Effector CD4-positive, alpha-beta T cell (primary cell): ENCODE measurements around the gene NMNAT1.
"Not testable (repeated sequence)": the region's sequence is repeated elsewhere in the genome, so short reads cannot be mapped to it uniquely, and the experiment has no call there.

Experiments used
- DNase-seq: peaks from one replicate; pipeline ENCODE4 v3.0.0-alpha.2; 2020
- total RNA-seq: gene quantifications from one replicate; lab custom pipeline; 2026; lab: John Stamatoyannopoulos, UW

The NMNAT1 gene
- 4.7 reads per million, percentile 18 among the genes with 10 or more reads in this experiment for total RNA-seq

- peak; percentile 77 for DNase-seq
Measured at GRCh38 chr1:9942939-9943788, at the start of gene NMNAT1, which contains the start of gene LZIC. TSS of gene NMNAT1 (plus strand) at chr1:9943475. CDS start at chr1:9972074, 28,599 bp downstream. TSS of gene LZIC (minus strand) at chr1:9943391. CDS start at chr1:9936619, 6,772 bp downstream.

GRCh38 chr1:9894115-9894514 lies 49.2 kb upstream of the NMNAT1 start:
- DNase-seq = no peak

- DNase-seq = no peak
Measured at GRCh38 chr1:9900142-9901043, 42.9 kb upstream of the NMNAT1 start.

- DNase-seq = no peak
Measured at GRCh38 chr1:9901148-9902059, 41.9 kb upstream of the NMNAT1 start.

GRCh38 chr1:9902060-9902452 lies 41.2 kb upstream of the NMNAT1 start:
- DNase-seq = no peak

- no peak for DNase-seq
Measured at GRCh38 chr1:9903801-9904527, 39.3 kb upstream of the NMNAT1 start.

GRCh38 chr1:9904596-9904995 lies 38.7 kb upstream of the NMNAT1 start:
- DNase-seq = no peak

- no peak for DNase-seq
Measured at GRCh38 chr1:9905010-9905409, 38.3 kb upstream of the NMNAT1 start.

GRCh38 chr1:9906466-9906865 lies 36.8 kb upstream of the NMNAT1 start:
- no peak for DNase-seq

GRCh38 chr1:9907441-9907840 lies 35.8 kb upstream of the NMNAT1 start:
- DNase-seq = no peak

GRCh38 chr1:9908871-9909233 lies 34.4 kb upstream of the NMNAT1 start:
- no peak for DNase-seq

GRCh38 chr1:9909234-9910046 lies 33.8 kb upstream of the NMNAT1 start:
- DNase-seq = peak; percentile 19

- DNase-seq = no peak
Measured at GRCh38 chr1:9910076-9910422, 33.2 kb upstream of the NMNAT1 start, which contains the start of gene CTNNBIP1. TSS of gene CTNNBIP1 (minus strand) at chr1:9910269. CDS start at chr1:9872064, 38,205 bp downstream.

- peak; percentile 100 for DNase-seq
Measured at GRCh38 chr1:9910423-9911178, 32.7 kb upstream of the NMNAT1 start.

- DNase-seq = no peak
Measured at GRCh38 chr1:9912264-9912936, 30.9 kb upstream of the NMNAT1 start.

GRCh38 chr1:9914610-9914937 lies 28.7 kb upstream of the NMNAT1 start:
- no peak for DNase-seq

- no peak for DNase-seq
Measured at GRCh38 chr1:9916452-9916851, 26.8 kb upstream of the NMNAT1 start.

- DNase-seq = not testable (repeated sequence)
Measured at GRCh38 chr1:9917495-9917894, 25.8 kb upstream of the NMNAT1 start.

GRCh38 chr1:9917901-9918300 lies 25.4 kb upstream of the NMNAT1 start:
- DNase-seq = no peak

GRCh38 chr1:9920606-9921005 lies 22.7 kb upstream of the NMNAT1 start:
- DNase-seq = no peak
